Measurements from ENCODE around the gene ANAPC7.
"Not testable (repeated sequence)": the region's sequence is repeated elsewhere in the genome, so short reads cannot be mapped to it uniquely, and the experiment has no call there.

DNA sequence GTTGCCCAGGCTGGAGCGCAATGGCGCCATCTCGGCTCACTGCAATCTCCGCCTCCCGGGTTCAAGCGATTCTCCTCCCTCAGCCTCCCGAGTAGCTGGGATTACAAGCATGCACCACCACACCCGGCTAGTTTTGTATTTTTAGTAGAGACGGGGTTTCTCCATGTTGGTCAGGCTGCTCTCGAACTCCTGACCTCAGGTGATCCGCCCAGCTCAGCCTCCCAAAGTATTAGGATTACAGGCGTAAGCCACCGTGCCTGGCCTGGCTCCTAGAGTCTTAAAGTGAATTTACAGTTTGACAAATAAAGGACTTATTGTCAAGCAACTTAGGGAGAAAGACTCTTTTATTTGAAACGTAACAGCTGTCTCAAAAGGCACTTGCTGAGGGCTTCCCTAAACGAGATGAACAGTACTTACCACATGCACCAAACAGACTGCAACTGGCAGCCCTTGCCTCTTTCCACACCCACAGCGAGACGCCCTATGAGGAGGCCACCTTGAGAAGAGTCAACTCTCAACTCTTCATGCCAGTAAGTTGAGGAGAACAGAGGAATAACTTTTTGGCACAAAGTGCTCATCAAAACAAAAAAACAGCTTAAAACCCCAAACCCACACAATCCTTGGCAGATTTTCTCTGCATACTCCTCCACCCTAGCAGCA lies 25.2 kb downstream of the ANAPC7 start:
- TF ChIP-seq EZH2phosphoT487 (IDR thresholded peaks at IDR 0.05; ENCODE audit: low read depth) = not testable (repeated sequence)
- TF ChIP-seq, protein P1, sequence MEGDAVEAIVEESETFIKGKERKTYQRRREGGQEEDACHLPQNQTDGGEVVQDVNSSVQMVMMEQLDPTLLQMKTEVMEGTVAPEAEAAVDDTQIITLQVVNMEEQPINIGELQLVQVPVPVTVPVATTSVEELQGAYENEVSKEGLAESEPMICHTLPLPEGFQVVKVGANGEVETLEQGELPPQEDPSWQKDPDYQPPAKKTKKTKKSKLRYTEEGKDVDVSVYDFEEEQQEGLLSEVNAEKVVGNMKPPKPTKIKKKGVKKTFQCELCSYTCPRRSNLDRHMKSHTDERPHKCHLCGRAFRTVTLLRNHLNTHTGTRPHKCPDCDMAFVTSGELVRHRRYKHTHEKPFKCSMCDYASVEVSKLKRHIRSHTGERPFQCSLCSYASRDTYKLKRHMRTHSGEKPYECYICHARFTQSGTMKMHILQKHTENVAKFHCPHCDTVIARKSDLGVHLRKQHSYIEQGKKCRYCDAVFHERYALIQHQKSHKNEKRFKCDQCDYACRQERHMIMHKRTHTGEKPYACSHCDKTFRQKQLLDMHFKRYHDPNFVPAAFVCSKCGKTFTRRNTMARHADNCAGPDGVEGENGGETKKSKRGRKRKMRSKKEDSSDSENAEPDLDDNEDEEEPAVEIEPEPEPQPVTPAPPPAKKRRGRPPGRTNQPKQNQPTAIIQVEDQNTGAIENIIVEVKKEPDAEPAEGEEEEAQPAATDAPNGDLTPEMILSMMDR (IDR thresholded peaks at IDR 0.05; ENCODE audit: low read depth, low read length) = not testable (repeated sequence)
